Coronary artery (tissue), 2 donors: ENCODE measurements around the gene CASP12.
A peak's percentile ranks its signal among the peaks of the same experiment; 100 is the strongest.

ENCODE experiments used
- DNase-seq: peaks from one replicate; pipeline ENCODE4 v3.0.0-alpha.2; 2017; ENCODE audit warnings: low spot score
- H3K27ac ChIP-seq, 2 donors: fragments of 200-600 bp; sonication (generic); one replicate each; pipeline ENCODE4 v1.5.1; 2016 to 2019
- H3K4me3 ChIP-seq: fragments of 200-600 bp; sonication (generic); 2 replicates; pipeline ENCODE4 v1.5.1; 2016; ENCODE audit warnings: mild to moderate bottlenecking, moderate library complexity
- TF ChIP-seq, protein P1 (sequence below): fragments of 200-600 bp; sonication (generic); IDR thresholded peaks from one replicate; pipeline ENCODE4 v1.5.1; 2019; ENCODE audit warnings: antibody characterized with exemption

The CASP12 gene

DNA sequence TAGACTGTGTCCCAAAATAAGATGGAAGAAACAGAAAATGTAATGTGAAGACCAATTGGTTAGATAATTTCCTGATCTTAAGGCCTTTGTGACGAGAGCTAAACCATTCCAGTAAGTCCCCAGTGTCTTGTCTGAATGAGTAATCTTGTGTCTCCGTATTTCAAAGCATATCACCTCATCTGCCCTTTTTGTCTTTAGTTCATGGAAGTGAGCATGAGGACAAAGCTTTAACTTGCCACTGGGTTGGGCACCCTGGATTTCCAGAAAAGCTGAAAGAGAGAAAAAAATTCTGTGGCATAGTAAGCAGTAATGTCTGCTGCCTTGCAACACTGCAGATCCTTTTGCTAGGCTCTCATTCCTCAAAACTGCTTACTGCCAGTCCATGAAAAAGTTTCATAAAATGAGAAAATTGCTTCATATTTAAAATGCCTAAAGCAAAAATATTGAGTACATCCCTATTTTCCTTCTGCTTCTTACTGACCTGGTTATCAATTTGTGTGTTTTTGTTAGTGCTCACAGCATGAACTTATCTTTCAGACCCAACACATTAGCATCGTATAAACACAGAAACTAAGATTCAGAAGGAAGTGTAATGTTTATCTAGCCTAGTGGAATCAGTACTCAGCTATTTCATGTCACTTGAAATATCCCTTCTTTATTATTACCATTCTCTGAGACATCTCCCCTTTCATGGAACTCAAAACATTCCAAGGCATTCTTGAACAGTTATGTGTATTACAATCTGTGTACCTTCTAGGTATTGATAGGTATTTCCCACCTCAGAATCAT lies 5.3 kb downstream of the CASP12 start:
- Histone ChIP-seq H3K4me3 (peak overlapping the region; percentile 26), H3K27ac (peak overlapping the region; percentile 7 to 38)
- DNase-seq = no peak
- TF ChIP-seq, protein P1, sequence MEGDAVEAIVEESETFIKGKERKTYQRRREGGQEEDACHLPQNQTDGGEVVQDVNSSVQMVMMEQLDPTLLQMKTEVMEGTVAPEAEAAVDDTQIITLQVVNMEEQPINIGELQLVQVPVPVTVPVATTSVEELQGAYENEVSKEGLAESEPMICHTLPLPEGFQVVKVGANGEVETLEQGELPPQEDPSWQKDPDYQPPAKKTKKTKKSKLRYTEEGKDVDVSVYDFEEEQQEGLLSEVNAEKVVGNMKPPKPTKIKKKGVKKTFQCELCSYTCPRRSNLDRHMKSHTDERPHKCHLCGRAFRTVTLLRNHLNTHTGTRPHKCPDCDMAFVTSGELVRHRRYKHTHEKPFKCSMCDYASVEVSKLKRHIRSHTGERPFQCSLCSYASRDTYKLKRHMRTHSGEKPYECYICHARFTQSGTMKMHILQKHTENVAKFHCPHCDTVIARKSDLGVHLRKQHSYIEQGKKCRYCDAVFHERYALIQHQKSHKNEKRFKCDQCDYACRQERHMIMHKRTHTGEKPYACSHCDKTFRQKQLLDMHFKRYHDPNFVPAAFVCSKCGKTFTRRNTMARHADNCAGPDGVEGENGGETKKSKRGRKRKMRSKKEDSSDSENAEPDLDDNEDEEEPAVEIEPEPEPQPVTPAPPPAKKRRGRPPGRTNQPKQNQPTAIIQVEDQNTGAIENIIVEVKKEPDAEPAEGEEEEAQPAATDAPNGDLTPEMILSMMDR = no peak

DNA sequence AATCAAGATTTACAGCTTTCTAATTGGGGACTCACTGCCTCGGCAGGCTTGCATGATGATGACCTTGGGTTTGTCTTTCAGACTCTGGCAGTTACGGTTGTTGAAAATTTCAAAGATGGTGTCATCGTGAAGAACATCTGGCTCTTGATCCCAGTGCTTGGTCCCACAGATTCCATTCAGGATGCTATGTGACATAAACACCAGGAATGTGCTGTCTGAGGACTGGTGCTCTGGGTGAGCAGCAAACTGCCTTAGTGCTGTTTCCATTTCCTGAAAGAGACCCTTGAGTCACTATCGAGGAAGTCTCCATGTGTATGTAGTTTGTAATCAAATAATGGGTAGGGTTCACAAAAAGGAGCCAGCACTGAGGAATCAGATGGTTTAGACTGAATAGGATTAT lies 7.1 kb downstream of the CASP12 start:
- H3K27ac ChIP-seq = no peak overlapping the region
- TF ChIP-seq, protein P1 = no peak
- no peak for DNase-seq
- H3K4me3 ChIP-seq = no peak overlapping the region

DNA sequence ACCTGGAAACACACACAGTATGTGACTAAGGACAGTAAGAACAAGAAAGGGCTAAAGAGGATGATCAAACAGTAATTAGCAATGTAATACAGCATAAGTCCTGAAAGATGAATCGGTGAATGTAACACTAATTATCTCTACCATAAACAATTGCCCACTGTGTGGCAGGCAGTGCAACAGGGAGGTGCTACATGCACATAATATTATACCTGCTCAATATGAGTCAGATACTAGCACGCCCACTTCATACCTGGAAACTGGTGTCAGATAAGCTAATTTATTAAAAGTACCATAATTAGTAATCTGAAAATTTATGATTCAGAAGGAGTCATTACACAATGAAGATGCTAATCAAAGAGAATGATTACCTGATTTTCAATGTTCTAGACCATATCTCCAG lies 14.9 kb downstream of the CASP12 start:
- H3K4me3 ChIP-seq = no peak overlapping the region
- TF ChIP-seq, protein P1 = no peak
- DNase-seq = no peak
- no peak overlapping the region for H3K27ac ChIP-seq

DNA sequence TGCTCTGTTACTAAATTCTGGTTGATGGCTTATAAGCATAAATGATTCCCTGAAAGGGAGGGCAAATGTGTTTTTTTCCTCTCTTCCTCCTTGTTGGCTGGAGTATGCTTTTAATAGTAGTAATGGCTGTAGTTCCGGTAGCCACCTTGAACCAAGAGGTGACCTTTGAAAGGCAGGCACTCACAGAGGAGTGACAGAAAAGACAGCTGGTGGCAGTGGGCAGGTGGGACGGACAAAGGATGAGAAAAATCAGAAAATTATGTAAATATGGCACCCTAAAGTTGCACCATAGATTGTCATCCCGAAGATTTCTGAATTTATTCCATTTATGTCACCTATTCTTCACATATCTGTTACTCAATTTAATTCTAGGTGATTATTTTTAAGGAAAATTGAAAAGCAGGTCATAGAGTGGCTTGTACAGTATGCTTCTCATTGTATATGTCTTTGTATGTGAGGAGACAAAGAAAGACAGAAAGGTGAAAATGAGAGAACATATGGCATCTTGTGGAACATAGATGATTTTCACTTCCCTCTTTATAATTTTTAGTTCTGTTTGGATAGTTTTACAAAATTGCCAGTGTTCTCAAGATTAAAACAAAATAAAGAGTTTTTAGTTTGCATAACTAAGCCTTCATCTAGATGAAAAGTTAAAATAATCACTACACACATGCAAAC lies 17.0 kb downstream of the CASP12 start:
- TF ChIP-seq, protein P1 = no peak
- Histone ChIP-seq H3K4me3 (no peak overlapping the region), H3K27ac (no peak overlapping the region)
- no peak for DNase-seq

DNA sequence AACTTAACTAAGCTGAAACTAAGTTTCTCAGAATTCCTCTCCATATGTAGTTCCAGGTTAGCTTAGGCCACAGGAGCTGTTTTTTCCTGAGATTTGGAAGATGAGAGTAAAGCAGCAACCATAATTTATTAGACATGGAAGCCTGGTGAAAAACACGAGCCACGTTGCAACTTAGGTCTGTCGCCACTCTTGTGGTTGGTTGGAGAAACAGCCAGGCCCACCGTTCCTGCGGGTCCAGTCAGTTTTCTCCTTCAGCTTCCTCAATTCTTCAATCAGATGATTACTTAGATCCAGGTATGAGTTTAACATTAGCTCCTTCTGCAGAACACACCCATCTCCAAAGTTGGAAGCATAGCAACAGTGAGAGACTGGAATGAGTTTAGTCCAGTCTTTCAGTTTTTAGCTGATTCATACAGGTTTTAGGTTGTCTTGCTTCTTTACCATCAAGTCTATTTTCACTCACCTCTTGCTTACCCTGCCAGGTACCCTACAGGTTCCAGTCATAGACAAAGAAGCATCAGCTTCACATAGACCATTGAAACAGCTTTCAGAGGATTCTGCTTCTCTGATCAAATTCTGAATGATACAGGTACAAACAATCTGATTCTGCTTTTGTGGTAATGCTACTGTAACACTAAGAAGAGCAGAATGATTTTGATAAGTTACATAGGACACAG lies 18.6 kb downstream of the CASP12 start:
- DNase-seq = no peak
- H3K4me3 ChIP-seq = no peak overlapping the region
- TF ChIP-seq, protein P1 = no peak
- no peak overlapping the region for H3K27ac ChIP-seq

DNA sequence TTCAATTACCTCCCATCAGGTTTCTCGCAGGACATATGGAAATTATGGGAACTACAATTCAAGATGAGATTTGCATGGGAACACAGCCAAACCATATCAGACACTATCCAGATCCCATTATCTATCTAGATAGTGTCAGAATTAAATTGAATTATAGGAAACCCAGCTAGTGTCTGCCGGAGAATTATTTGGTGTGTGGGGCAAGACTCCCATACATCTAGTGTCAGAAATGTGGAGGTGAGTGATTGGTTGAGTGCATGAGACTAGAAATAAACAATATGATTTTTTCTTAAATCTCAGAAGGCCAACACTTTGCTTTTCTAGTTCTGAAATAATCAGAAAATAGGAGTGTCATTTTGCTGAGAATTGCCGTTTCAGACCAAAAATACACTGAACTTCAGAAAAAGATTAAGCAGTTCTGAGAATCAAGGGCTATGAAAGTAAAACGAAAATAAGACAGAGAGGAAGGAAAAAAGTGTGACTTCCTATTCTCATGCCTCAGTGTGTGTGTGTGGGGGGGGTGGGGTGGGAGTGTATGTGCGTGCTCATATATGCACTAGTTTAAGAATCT lies 21.3 kb downstream of the CASP12 start:
- H3K4me3 ChIP-seq = no peak overlapping the region

More for the DNA sequence above, 21.3 kb downstream of the CASP12 start:
- no peak overlapping the region for H3K27ac ChIP-seq
- TF ChIP-seq, protein P1 = no peak
- no peak for DNase-seq
